Kasumi-1 (cell line): ENCODE results near the gene TNNT1.

Experiments
- DNase-seq, 2 experiments: peaks; one replicate each; lab custom pipeline; 2025; lab: John Stamatoyannopoulos, UW

TNNT1 gene

DNA sequence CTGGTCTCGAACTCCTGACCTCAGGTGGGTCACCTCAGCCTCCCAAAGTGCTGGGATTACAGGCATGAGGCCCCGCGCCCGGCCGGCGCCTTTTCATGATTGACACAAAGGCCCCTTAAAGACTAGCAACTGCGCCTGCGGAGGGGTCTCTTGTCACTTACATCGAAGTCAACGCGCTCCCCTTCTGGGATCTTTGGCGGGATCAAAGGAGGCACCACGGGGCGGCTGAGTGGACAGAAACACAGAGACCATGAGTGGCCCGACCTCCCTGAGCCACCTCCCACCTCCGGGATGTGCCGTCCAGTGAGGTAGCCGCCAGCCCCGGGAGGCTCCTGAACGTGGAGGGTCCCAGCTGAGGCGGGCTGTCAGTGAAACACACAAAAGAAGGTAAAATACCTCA, 7.3 kb downstream of the TNNT1 start:
- DNase-seq: no peak

DNA sequence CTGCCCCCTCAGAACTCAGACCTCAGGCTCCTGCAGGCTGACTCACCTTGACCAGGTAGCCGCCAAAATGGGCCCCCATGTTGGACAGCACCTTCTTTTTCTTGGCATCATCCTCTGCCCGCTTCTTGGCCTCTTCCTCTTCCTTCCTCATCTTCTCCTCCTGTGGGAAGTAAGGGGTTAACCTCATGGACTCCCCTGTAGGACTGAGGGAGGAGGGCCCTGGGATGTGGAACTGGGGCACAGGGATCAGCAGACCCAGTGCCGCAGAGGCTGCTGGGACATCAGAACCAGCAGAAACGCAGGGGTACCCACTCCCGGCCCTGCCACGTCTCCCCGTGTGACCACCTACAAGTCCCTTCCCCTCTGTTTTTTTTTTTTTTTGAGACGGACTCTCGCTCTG, 11.1 kb downstream of the TNNT1 start:
- no peak for DNase-seq

GRCh38 chr19:55136399-55137102, 12.5 kb downstream of the TNNT1 start:
- DNase-seq: no peak

DNA sequence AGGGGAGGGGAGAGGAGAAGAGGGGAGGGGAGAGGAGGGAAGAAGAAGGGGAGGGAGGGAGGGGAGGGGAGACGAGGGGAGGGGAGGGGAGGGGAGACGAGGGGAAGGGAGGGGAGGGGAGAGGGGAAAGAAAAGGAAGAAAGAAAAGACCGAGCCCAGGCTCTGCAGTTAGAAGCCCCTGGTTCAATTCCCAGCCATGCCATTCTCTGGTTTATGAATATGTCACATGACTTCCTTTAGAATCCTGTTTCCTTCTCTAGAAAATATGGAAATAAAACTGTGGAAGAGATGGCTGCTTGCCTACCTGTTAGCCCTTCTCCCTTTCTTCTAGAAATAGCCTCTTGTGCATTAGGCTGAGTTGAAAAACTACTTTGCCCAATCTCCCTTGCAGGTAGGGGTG, 14.3 kb downstream of the TNNT1 start:
- DNase-seq: no peak

GRCh38 chr19:55133639-55134444, 15.2 kb downstream of the TNNT1 start:
- DNase-seq: no peak

DNA sequence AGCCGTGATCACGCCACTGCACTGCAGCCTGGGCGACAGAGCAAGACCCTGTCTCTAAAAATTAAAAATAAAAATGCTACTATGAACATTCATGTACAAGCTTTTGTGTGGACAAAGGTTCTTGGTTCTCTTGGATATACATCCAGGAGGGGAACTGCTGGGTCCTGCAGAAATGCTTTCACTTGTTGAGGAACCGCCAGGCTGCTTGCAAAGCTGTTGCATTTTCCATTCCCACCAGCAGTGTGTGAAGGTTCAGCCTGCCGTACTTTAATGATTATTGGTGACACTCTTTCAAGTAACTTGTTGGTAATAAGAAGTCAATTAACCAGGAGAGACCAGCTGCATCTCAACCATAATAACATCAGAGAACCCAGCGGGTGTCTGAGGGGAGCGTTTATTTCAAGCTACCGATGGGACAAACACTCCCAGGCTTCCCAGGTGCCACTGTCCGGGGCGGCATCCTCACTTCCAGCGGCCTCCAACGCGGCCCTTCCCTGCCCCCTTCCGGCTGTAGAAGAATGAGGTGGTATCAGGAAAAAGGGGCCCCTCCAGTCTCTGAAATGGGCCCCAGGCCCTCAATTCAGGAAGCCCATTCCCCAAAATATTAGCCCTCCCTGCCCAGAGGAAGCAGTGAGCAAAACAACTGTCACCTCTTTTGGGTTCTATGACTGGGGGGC, 16.4 kb downstream of the TNNT1 start:
- DNase-seq: no peak

DNA sequence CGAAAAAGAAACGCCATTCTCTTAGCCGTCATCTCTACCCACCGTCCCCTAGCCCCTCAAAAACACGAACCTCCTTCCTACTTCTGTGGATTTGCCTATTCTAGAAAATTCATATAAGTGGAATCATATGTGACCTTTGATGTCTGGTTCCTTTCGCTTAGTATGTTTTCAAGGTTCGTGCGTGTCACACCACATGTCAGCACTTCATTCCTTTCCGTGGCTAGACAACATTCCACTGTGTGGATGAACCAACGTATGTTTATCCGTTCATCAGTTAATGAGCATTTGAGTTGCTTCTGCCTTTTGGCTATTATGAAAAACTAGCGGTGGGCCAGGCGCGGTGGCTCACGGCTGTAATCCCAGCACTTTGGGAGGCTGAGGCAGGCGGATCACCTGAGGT, 17.6 kb downstream of the TNNT1 start:
- DNase-seq: no peak

GRCh38 chr19:55119053-55119452, 30.0 kb downstream of the TNNT1 start:
- DNase-seq: no peak

DNA sequence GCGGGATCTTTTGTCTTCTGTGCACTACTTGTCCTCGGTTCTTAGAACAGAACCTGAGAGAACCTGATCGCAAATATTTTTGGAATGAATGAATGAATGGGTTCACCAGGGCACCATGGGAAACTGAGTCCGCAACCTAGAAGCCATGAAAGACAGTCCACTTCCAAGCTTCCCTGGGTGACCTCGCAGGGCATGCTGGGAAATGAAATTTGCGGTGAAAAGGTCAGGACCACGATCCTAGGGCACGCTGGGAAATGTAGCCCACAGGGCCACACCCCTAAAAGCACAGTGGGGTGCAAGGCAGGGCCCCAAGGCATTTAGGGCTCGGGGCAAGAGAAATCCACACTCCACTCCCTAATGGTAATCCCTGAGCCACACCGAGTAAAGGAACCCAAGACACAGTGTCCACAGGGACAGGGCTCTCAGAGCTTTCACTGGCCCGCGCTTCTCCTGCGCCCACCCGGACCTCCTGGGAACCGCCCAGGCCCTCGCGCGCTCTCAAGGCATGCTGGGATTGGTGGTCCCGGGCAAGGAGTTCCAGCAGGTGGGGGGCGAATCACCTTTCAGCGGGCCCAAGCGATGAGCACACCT, 30.5 kb downstream of the TNNT1 start:
- DNase-seq: no peak

DNA sequence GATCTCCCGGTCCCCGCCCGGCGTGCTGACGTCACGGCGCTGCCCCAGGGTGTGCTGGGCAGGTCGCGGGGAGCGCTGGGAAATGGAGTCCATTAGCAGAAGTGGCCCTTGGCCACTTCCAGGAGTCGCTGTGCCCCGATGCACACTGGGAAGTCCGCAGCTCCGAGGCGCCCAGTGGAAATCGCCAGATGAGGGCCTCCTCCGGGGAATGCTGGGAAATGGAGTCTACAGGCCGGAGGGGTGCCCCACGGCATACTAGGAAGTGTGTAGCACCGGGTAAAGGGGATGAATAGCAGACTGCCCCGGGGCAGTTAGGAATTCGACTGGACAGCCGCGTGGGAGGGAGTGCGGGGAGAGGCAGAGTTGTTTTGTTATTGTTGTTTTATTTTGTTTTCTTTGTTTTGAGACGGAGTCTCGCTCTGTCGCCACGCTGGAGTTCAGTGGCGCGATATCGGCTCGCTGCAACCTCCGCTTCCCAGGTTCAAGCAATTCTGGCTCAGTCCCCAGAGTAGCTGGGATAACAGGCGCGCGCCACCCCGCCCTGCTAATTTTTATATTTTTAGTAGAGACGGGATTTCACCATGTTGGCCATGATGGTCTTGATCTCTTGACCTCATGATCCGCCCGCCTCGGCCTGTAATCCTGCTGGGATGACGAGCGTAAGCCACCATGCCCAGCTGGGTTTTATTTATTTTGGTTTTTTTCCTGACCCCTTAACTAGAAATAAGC, 31.2 kb downstream of the TNNT1 start:
- DNase-seq: peak; percentile 98

DNA sequence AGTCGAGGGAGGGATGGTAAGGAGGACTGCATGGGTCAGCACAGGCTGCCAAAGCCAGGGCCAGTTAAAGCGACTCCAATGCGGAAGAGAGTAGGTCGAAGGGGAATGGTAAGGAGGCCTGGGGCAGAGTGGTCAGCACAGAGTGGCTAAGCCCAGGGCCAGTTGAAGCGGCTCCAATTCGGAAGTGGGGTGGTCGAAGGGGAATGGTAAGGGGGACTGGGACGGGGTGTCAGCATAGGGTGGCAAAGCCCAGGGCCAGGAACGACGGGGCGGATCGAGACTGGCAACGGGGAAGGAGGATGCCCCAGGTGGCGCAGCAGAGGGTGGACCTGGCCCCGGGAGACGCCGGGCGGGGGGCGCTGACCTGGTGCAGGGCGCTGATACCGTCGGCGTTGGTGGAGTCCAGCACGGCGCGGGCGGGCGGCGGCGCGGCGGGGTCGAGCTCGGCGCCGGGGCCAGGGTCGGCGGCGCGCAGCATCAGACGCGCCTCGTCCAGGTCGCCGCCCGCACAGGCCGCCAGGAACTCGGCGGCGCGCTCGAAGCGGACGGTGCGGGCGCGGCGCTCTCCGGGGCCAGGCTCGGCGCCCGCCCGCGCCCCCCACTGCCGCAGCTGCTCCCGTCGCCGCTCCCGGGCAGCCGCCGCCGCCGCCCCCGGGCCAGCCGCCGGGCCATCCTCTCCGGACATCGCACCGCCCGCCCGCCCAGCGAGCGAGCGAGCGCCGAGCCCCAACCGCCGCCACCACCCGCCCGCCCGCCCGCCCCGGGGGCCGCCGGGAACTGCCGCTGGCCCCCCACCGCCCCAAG, 31.9 kb downstream of the TNNT1 start, which contains the start of gene PPP1R12C:
TSS of gene PPP1R12C (minus strand) at position 779 of the 804 bp plus-strand sequence. CDS start at position 685, 94 bp downstream.
- no peak for DNase-seq

DNA sequence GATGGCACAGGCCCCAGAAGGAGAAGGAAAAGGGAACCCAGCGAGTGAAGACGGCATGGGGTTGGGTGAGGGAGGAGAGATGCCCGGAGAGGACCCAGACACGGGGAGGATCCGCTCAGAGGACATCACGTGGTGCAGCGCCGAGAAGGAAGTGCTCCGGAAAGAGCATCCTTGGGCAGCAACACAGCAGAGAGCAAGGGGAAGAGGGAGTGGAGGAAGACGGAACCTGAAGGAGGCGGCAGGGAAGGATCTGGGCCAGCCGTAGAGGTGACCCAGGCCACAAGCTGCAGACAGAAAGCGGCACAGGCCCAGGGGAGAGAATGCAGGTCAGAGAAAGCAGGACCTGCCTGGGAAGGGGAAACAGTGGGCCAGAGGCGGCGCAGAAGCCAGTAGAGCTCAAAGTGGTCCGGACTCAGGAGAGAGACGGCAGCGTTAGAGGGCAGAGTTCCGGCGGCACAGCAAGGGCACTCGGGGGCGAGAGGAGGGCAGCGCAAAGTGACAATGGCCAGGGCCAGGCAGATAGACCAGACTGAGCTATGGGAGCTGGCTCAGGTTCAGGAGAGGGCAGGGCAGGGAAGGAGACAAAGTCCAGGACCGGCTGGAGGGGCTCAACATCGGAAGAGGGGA, 32.7 kb downstream of the TNNT1 start:
- peak; percentile 92 to 93 for DNase-seq

GRCh38 chr19:55115446-55116065, 33.5 kb downstream of the TNNT1 start:
- no peak for DNase-seq

- no peak for DNase-seq
These were observed 34.4 kb downstream of the TNNT1 start for GRCh38 chr19:55114566-55115145.

- DNase-seq: no peak
These were observed 35.4 kb downstream of the TNNT1 start for GRCh38 chr19:55113570-55114039.

DNA sequence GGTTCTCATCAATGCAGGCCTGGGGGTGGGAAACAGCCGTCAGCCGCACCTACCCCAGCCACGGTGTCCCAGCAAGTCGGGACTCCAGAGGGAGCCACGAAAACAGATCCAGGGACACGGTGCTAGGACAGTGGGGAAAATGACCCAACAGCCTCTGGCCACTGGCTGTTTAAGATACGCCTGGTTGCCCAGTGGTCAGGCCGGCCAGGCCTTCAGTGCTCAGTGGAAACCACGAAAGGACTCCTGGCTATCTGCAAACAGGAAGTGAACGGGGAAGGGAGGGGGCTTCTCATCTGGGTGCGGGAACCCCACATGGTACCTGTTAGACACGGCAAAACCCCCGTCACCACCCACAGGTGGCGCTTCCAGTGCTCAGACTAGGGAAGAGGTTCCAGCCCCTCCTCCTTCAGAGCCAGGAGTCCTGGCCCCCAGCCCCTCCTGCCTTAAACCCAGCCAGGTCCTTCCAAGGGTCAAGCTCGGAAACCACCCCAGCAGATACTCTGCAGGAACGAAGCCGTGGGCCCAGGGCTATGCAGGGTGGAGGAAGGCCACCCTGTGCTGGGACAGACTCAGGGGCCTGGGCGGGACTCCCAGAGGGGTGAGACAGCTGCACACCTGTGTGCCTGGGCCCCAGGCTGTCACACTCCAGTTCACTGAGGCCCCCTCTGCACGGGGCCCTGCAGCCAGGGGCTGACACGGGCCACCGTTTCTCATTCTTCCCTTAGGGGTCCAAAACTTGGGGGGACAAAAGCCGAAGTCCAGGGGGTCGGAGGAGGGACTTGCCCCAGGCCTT, 36.0 kb downstream of the TNNT1 start:
- DNase-seq: no peak

DNA sequence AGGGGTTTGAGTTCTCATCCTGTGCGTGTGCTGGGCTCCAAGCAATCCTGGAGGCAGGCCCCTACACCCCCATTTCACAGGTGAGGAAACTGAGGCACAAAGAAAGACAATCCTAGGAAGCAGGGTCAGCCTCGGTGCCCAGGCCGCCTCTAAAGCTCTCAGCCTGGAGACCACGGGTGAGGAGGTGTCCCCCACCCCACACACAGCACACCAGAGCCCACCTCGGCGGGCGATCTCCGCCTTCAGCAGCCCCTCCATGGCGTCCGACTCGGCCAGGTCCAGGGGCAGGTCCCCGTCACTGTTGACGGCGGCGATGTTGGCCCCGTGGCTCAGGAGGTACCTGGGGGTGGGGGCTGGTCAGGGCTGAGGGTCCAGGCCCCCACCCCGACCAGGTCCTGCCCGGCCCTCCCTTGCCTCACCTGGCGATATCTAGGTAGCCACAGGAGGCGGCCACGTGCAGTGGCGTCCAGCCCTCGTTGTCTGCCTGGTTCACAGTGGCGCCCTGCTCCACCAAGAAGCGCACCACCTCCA, 36.7 kb downstream of the TNNT1 start:
- DNase-seq: no peak

DNA sequence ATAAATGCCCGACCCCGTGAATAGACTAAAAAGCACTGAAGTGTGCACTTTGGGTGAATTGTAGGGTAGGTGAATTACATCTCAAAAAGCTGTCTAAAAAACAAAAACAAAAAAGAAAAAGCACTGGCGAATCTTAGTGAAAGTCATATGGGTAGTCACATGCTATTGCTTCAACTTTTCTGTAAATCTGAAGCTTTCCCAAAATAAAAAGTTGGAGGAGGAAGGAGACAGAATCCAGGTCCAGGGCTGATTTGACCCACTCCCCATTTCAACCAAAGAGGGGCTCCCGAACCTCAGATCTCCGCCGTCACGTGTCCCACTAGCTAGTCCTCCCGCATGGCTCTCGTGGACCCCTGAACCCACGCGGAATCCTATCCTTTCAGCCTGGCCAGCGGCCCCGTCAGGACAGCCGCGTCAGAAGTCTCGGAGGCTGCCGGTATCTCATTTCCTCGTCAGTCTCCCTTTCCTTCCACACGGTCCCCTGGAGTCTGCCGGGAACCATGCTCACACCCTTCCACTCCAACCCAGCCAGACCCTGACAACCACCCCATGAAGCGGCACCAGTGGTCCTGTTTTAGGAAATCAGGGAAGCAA, 37.7 kb downstream of the TNNT1 start:
- DNase-seq: no peak
